HG03558 (cell line): Measurements from ENCODE around the gene AMDHD2.
"Not testable (repeated sequence)": the region's sequence is repeated elsewhere in the genome, so short reads cannot be mapped to it uniquely, and the experiment has no call there.

ENCODE experiments used
- ATAC-seq: cut with Tn5 transposase; IDR thresholded peaks from one replicate; pipeline ENCODE4 v1.9.1; 2021; ENCODE audit warnings: moderate number of reproducible peaks; ENCODE audit not compliant: unreplicated experiment; ENCODE audit errors: extremely low read depth

Gene AMDHD2

DNA sequence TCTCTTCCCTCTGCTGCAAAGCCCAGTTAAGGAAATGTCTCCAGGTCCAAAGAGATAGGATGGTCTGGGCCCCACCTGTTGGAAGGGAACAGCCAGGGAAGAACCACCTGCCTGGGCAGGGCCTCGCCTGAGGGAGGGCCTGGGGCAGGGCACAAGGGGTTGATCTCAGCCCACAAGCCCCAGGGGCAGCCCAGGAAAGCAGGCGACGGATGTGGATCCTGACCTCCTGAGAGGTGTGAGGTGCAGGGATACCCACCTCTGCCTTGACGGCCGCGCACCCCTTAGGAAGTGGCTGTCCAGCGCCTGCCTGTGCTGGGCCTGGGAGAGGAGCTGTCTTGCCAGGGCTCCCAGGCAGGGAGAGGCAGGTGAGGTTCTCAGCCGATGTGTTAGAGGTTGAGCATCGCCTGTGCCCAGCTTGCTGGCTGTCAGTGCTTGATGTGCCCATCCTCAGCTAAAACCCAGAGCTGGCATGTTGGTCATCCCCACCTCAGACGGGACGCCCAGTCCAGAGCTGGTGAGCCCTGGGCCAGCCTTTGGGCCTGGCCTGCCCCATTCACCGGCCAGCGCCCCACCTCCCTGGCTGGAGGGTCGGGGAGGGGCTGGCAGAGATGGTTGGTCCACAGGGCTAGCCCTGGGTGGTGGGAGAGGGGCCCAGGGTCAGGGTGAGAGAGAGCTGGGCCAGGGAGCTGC, 10.6 kb downstream of the AMDHD2 start:
- no peak for ATAC-seq

DNA sequence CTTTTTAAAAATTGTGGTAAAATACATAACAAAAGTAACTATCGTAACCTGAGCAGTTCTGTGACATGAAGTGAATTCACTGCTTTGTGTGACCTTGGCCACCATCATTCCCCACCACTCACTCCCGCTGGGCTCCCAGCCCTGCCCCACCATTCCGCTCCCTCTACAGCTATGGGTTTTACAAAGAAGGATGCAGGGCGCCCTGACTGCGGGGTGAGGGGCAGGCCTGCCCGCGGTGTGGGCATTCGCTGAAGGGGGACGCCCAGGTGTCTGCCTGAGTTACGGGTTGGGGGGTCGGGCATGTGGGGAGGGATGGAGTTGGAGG, 11.2 kb downstream of the AMDHD2 start, which contains the start of gene CEMP1:
Gene CEMP1 (minus strand): TSS at position 38 of the 325 bp plus-strand sequence. CDS start 335 bp downstream, outside the sequence.
- ATAC-seq: no peak

DNA sequence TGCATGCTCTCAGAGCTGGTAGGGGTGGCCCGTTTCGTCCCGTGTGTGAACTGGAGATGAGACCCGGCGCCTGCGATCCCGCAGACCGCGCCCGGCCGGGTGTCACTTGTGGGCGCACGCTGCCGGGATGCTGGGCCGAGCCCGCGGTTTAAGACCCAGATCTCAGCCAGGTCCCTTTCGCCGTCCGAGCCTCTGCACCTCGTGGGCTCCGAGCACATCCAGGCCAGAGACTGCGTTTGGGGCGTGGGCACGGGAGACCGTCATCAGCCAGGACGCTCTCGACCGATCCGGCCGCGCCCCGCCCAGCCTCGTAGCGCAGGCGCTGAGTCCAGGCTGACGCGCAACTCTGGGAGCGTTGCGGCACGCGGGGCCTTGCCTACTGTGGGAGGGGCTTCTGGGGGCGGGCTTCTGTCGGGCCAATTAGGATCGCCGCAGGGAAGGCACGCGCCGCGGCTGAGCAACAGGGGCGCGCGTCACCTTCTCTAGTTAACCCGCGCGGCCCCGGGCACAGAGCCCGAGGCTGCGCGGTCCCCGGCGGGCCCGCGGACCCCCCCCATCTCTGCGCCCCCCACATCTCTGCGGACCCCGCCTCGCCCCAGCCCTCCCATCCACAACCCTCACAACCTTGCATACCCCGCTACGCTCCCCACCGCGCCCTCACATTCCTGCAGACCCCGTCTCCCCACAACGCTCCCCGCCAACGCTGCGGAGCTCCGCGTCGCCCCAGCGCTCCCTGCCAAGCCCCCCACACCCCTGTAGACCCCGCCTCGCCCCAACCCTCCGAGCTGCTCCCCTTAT, 11.7 kb downstream of the AMDHD2 start:
- ATAC-seq: peak; percentile 67

DNA sequence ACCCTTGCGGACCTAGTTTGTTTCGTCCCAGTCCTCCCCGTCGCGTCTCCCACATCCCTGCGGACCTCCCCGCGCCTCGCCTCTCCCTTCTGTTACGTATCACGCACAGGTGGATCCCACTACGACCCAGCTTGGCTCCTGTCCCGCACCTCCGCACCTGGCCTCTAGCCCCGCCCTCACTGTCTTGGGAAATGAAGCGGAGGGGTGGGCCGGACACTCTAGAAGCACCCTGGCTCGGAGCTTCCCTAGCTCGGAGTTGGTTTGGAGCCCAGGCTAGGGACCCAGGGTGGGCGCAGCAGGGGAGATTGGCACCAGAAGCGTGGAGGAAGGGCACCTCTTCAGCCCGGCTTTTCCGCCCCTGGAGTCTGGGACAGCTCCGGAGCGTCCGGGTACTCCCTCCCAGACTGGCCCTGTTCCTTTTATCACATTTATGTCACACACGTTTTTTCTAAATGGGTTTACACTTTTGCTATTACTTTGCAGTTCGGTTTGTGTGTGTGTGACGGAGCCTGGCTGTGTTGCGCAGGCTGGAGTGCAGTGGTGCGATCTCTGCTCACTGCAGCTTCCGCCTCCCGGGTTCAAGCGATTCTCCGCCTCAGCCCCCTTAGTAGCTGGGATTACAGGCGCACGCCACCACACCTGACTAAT, 12.4 kb downstream of the AMDHD2 start:
- no peak for ATAC-seq

DNA sequence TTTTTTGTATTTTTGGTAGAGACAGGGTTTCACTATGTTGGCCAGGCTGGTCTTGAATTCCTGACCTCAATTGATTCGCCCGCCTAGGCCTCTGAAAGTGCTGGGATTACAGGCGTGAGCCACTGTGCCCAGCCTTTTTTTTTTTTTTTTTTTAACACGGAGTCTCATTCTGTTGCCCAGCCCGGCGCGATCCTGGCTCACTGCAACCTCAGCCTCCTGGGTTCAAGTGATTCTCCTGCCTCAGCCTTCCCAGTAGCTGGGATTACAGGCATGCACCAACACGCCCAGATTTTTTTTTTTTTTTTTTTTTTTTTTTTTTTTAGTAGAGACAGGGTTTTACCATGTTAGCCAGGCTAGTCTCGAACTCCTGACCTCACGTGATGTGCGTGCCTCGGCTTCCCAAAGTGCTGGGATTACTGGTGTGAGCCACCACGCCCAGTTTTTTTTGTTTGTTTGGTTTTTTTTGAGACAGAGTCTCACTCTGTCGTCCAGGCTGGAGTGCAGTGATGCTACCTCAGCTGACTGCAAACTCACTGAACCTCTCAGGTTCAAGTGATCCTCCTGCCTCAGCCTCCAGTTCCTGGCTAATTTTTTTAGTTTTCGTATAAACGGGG, 13.1 kb downstream of the AMDHD2 start:
- ATAC-seq: not testable (repeated sequence)

DNA sequence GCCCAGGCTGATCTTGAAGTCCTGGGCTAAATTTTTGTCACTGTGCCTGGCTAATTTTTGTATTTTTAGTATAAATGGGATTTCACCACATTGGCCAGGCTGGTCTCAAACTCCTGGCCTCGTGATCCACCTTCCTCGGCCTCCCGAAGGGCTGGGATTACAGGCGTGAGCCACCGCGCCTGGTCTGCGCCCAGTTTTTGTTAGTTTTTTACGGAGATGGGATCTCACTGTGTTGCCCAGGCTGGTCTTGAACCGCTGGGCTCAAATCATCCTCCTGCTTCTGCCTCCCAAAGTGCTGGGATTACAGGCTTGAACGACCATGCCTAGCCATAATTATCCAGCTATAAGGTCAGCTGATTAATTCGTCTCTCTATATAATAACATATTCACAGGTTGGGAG, 13.7 kb downstream of the AMDHD2 start:
- no peak for ATAC-seq

DNA sequence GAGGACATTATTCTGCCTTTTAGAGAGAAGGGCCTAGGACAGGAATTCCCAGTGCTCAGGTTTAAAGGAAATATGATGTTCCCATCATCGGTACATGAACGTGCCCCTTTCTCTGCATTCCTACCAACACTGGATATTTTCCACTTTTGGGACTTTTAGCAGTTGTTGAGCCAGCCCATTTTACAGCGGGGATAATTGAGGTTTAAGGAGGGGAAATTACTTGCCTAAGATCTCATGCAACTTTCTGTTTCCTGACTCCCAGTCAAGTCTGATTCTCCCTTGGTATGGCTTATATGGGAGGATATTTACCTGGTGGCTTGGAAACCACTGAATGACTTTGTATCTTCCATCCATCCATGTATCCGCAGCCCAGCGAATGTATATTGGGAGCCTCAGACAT, 14.2 kb downstream of the AMDHD2 start:
- ATAC-seq: not testable (repeated sequence)

DNA sequence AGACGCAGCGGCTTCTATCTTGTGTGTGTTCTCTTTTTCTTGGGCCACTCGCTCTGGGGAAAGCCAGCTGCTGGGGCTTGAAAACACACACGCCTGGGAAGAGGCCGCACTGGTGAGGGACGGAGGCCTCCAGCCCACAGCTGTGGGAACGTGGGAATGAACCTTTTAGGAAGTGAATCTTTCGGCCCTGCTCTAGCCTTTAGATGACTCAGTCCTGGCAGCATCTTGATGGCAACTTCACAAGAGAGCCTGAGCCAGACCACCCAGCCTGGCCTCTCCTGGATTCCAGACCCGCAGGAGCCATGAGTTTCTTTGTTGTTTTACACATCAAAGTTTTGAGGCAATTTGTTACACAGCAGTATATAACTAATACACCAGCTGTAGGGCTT, 15.4 kb downstream of the AMDHD2 start:
- no peak for ATAC-seq

DNA sequence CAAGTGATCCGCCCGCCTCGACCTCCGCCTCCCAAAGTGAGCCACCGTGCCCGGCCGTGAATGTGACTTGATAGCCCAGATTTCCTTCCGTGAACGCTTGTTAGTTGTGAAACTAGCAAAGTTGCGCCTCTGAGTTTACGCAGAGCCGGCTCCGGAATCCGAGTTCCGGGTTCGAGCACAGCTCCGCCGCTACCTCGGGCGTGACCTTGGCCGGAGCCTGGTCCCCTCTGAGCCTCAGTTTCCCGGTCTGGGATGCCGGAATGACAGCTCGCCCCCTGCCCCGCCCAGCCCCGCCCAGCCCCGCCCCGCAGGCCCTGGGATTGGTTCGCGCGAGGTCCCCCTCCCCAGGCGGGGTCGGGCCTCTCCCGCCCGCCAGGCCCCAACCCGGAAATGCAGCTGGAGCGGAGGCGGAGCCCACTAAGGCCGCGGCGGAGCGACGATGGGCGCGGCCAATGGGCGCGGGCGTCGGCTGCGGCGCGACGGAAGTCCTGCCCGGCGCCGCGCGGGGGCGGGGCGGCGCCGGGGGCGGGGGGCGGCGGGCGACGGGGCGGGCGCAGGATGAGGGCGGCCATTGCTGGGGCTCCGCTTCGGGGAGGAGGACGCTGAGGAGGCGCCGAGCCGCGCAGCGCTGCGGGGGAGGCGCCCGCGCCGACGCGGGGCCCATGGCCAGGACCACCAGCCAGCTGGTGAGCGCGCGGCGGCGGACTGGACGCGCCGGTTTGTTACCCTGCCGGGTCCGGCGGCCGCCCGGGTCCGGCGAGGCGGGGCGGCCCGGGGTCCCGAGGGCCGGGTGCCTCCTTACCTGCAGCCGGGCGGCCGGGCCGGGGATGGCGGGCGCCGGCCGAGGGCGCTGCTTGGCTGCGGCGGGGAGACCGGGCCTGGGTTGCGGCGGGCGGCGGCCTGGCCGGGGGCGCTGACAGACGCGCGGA, 17.5 kb downstream of the AMDHD2 start, which contains the start of gene PDPK1:
Gene PDPK1 (plus strand): TSS at position 571 of the 929 bp plus-strand sequence. CDS start 92 bp downstream, at position 663.
- peak; percentile 67 for ATAC-seq

DNA sequence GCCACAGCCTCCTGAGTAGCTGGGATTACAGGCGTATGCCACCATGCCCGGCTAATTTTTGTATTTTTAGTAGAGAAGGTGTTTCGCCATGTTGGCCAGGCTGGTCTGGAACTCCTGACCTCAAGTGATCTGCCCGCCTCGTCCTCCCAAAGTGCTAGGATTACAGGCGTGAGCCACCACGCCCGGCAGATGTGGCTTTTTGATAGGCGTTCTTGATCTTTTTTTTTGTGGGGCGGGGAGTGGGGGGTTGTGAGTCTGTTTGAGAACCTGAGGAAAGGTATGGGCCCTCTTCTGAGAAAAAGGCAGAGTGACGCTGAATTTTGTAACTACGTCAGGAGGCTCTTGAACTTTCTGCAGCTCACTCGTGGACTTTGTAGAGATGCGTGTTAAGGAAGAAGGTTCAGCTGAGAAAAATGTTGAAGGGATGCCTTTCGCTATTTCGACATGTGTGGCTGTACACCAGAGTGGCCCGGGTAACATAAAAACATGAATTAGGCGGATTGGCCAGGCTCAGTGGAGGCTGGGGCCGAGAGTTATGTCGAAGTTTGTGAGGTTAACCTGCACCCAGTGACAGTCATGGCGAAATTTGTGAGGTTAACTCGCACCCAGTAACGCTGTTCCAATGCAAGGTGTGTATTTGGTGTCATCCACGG, 19.1 kb downstream of the AMDHD2 start:
- not testable (repeated sequence) for ATAC-seq

DNA sequence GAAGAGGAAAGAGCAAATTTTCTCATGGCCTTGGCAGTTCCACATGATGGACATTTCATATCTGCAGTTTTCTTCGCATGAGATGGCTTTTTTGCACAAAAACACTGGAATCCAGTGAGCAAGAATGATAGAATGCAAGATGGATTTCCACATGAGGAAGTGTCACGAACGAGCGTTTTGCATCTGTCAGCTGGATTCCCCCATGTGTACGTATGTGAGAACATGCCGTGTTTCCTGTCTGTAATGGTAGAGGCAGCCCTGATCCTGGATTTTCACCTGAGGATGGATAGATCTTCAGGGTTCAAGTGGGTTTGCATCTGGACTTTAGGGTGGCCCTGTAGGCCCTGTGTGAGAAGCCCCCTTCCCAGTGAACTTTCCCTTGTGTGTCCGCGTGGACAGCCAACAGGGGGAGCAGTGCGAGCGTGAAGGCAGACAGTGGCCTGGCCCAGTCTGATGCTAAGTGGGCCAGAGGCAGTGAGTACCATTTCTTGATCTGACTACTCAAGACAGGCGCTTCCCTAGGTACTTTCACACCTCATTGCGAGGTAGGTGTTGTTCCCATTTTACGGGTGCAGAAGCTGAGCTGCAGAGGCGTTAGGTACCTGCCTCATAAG, 19.8 kb downstream of the AMDHD2 start:
- not testable (repeated sequence) for ATAC-seq

DNA sequence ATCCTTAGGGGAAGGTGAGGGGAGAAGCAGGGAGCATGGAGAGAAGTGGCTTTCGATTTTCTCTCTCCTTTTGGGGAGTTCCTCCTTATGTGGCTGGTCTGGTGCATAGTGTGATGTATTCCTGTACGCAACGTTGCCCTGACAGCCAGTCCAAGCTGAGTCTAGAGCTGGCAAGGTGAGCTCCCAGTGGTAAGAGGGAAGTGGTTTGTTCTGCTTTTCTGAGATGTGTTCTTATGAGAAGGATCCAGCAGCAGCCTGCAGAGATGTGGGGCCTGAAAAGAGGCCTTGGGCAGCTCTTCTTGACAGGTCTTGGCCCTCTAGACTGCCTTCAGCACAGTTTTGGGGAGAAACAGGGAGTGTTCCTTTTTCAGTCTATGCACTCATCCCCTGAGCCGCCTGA, 20.7 kb downstream of the AMDHD2 start:
- ATAC-seq: not testable (repeated sequence)

DNA sequence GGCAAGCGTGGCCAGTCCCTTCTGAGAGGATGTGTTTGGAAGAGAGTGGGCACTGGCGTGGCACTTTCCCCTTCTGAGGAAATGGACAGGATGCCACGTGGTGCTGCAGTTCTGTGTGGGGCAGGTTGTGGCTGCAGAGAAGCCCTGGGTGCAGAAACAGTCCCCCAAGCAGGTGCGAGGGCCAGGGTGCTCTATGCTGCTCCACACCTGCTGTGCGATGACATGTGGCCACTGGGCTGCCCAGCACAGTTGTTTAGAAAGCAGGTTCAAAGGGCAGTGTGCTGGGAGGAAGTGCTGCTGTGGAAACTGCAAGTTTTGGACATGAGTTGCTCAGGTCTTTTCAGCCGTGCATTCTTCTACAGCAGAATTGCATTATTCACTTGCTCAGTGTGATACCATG, 21.2 kb downstream of the AMDHD2 start:
- not testable (repeated sequence) for ATAC-seq

DNA sequence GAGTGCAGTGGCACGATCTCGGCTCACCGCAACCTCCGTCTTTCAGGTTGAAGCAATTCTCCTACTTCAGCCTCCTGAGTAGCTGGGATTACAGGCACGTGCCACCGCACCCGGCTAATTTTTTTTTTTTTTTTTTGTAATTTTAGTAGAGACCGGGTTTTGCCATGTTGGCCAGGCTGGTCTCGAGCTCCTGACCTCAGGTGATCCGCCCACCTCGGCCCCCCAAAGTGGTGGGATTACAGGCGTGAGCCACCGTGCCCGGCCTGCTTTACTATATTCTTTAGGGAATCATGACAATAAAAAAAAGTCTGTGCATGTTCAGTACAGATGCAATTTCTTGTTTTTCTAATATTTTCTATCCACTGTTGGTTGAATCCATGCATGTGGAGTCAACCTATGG, 23.6 kb downstream of the AMDHD2 start:
- ATAC-seq: not testable (repeated sequence)

DNA sequence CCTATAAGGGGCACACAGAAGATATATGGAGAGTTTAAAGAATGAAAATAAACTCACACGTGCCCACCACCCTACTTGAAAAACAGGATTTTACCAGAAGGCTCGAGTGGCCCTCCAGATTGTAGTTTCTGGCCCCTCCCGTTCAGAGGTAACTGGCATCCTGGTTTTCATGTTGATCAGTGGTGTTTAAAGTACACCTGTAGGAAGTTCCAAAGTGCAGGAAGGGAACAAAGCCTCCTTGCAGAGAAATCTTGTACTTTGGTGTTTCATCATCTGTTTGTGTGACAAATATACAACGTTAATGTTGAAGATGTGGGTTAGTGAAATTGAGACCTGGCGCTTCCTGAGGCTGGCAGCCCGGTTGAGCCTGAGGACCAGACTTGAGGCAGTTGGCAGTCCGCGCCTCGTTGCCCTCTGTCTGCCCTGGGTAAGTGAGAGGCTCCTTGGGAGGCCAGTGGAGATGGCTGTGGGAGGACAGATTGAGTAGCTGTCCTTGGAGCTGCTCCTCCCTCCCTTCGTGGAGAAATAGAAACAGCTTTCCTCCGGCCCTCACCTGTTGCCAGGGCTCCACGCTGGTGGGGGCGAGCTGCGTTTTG, 30.2 kb downstream of the AMDHD2 start:
- ATAC-seq: not testable (repeated sequence)

DNA sequence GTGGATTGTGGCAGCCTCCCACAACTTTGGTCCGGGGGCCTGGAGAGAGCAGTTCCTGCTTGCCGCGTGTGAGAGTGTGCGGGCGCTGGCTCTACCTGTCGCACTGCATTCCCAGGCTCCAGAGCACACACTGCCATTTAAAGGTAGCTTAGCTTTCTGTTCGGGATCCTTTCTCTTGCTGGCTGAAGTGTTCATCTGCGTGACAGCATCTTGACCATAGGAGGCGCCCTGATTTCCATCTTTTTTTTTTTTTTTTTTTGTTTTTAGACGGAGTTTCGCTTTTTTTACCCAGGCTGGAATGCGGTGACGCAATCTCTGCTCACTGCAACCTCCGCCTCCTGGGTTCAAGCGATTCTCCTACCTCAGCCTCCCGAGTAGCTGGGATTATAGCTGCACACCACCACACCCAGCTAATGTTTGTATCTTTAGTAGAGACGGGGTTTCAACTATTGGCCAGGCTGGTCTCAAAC, 31.3 kb downstream of the AMDHD2 start:
- not testable (repeated sequence) for ATAC-seq

DNA sequence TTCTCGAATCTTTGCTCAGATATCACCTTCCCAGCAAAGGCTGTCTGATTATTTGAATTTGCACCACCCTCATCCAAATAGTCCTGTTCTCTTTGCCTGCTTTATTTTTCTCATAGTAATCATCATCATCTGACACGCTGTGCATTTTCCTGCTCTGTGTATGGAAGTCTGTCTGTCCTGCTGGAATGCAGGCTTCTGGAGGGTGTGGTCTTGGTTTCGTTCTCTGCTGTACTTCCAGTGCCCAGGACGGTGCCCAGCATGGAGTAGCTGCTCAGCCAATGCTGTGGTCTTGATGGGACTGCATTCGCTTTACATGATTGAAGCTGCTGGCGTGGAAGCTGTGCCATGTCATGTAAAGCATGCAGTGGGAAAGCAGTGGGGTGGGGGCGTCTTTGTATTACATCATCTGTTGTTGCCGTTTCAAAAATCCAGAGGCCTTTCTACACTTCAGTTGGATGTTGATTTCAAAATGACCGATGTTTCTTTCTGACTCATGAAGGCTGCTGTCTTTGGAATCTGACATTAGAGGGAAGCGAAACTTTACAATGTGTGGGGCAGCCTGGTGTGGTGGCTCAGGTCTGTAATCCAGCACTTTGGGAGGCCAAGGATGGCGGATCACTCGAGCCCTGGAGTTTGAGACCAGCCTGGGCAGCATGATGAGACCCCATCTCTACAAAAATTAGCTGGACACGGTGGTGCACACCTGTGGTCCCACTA, 34.7 kb downstream of the AMDHD2 start:
- ATAC-seq: not testable (repeated sequence)
